H9 (cell line): ENCODE data around the gene OSGIN1. TPM values are rescaled to one million over a fixed set of nuclear protein-coding genes. Genes with fewer than 3 reads are reported as not detected.

Experiments
- DNase-seq: peaks from one replicate; pipeline ENCODE4 v3.0.0-alpha.2; 2017
- H2AFZ ChIP-seq: one replicate; pipeline ENCODE4 v1.6.1; 2013; ENCODE audit warnings: mild to moderate bottlenecking, low read length, control low read depth, moderate library complexity
- H2AK5ac ChIP-seq: 2 replicates; pipeline ENCODE4 v1.6.1; 2013; ENCODE audit warnings: low read length, control low read depth, mixed read lengths; ENCODE audit not compliant: insufficient read length
- H2BK120ac ChIP-seq: one replicate; pipeline ENCODE4 v1.6.1; 2013; ENCODE audit warnings: low read depth, mild to moderate bottlenecking, low read length, control low read depth, inconsistent platforms; ENCODE audit not compliant: poor library complexity, severe bottlenecking
- H2BK12ac ChIP-seq: 2 replicates; pipeline ENCODE4 v1.6.1; 2013; ENCODE audit warnings: low read length, control low read depth, mixed read lengths, low read depth; ENCODE audit not compliant: insufficient read length
- H2BK15ac ChIP-seq: 2 replicates; pipeline ENCODE4 v1.6.1; 2013; ENCODE audit warnings: low read depth, low read length, control low read depth
- H2BK20ac ChIP-seq: one replicate; pipeline ENCODE4 v1.6.1; 2013; ENCODE audit warnings: low read depth, mild to moderate bottlenecking, low read length, control low read depth, inconsistent platforms; ENCODE audit not compliant: poor library complexity, severe bottlenecking
- H2BK5ac ChIP-seq: 2 replicates; pipeline ENCODE4 v1.6.1; 2013; ENCODE audit warnings: low read length, control low read depth, mixed read lengths; ENCODE audit not compliant: insufficient read length
- H3K14ac ChIP-seq: 2 replicates; pipeline ENCODE4 v1.6.1; 2013; ENCODE audit warnings: low read length, control low read depth; ENCODE audit not compliant: insufficient read depth
- H3K18ac ChIP-seq: 2 replicates; pipeline ENCODE4 v1.6.1; 2013; ENCODE audit warnings: low read depth, mild to moderate bottlenecking, mixed read lengths, low read length, control low read depth; ENCODE audit not compliant: insufficient read length
- H3K23ac ChIP-seq: 2 replicates; pipeline ENCODE4 v1.6.1; 2013; ENCODE audit warnings: low read length, control low read depth, mixed read lengths, low read depth; ENCODE audit not compliant: insufficient read length
- H3K23me2 ChIP-seq: 2 replicates; pipeline ENCODE4 v1.6.1; 2013; ENCODE audit warnings: low read depth, mild to moderate bottlenecking, mixed read lengths, low read length, control low read depth; ENCODE audit not compliant: insufficient read length, poor library complexity, severe bottlenecking
- H3K27ac ChIP-seq: 2 replicates; pipeline ENCODE4 v1.5.1; 2013; ENCODE audit warnings: low read length, control low read depth, mixed read lengths, low read depth; ENCODE audit not compliant: insufficient read length
- H3K27me3 ChIP-seq: 2 replicates; pipeline ENCODE4 v1.6.1; 2013; ENCODE audit warnings: low read length, control low read depth, inconsistent platforms; ENCODE audit not compliant: insufficient read depth
- H3K4ac ChIP-seq: 2 replicates; pipeline ENCODE4 v1.6.1; 2013; ENCODE audit warnings: low read depth, mild to moderate bottlenecking, control low read depth, inconsistent platforms, low read length, moderate library complexity
- H3K4me1 ChIP-seq: 2 replicates; pipeline ENCODE4 v1.6.1; 2013; ENCODE audit warnings: low read length, control low read depth, inconsistent platforms; ENCODE audit not compliant: insufficient read depth
- H3K4me2 ChIP-seq: 2 replicates; pipeline ENCODE4 v1.6.1; 2013; ENCODE audit warnings: low read length, control low read depth, mixed read lengths; ENCODE audit not compliant: insufficient read length, insufficient read depth
- H3K56ac ChIP-seq: 2 replicates; pipeline ENCODE4 v1.6.1; 2013; ENCODE audit warnings: low read depth, mild to moderate bottlenecking, mixed read lengths, low read length, control low read depth; ENCODE audit not compliant: insufficient read length
- H3K79me1 ChIP-seq: 2 replicates; pipeline ENCODE4 v1.6.1; 2013; ENCODE audit warnings: low read depth, mild to moderate bottlenecking, moderate library complexity, low read length, control low read depth, inconsistent platforms; ENCODE audit not compliant: insufficient read depth, poor library complexity, severe bottlenecking
- H3K79me2 ChIP-seq: 2 replicates; pipeline ENCODE4 v1.6.1; 2013; ENCODE audit warnings: low read length, control low read depth, inconsistent platforms; ENCODE audit not compliant: insufficient read depth
- H3K9ac ChIP-seq: 2 replicates; pipeline ENCODE4 v1.6.1; 2013; ENCODE audit warnings: low read length, control low read depth, mixed read lengths; ENCODE audit not compliant: insufficient read length; ENCODE audit errors: extremely low read depth
- H3K9me3 ChIP-seq: one replicate; pipeline ENCODE4 v1.6.1; 2013; ENCODE audit warnings: low read depth, low read length, inconsistent platforms; ENCODE audit not compliant: control insufficient read depth
- H3T11ph ChIP-seq: one replicate; pipeline ENCODE4 v1.6.1; 2013; ENCODE audit warnings: mild to moderate bottlenecking, low read length, control low read depth, inconsistent platforms
- H4K20me1 ChIP-seq: one replicate; pipeline ENCODE4 v1.6.1; 2013; ENCODE audit not compliant: control insufficient read depth, insufficient read length, insufficient read depth
- H4K5ac ChIP-seq: 2 replicates; pipeline ENCODE4 v1.6.1; 2013; ENCODE audit warnings: low read depth, mild to moderate bottlenecking, mixed read lengths, low read length, control low read depth; ENCODE audit not compliant: insufficient read length
- H4K8ac ChIP-seq: replicated peaks from 2 replicates; pipeline ENCODE4 v1.6.1; 2013; ENCODE audit warnings: low read length, control low read depth, mixed read lengths, low read depth; ENCODE audit not compliant: insufficient read length
- H4K91ac ChIP-seq: 2 replicates; pipeline ENCODE4 v1.6.1; 2013; ENCODE audit warnings: low read depth, mild to moderate bottlenecking, moderate library complexity, mixed read lengths, low read length, control low read depth; ENCODE audit not compliant: insufficient read length
- H3K27ac Mint-ChIP-seq, 3 experiments: 2 replicates in 2 of 3; 3 replicates in 1 of 3; pipeline ENCODE4 v1.8.0; 2020 to 2021; ENCODE audit warnings: mixed read lengths in 3 of 3, mild to moderate bottlenecking in 1 of 3, moderate library complexity in 1 of 3
- H3K27me3 Mint-ChIP-seq: 2 replicates; pipeline ENCODE4 v1.8.0; 2021; ENCODE audit warnings: low read depth, mild to moderate bottlenecking, moderate library complexity, mixed read lengths
- H3K36me3 Mint-ChIP-seq, 3 experiments: 2 replicates in 2 of 3; 3 replicates in 1 of 3; pipeline ENCODE4 v1.8.0; 2020 to 2021; ENCODE audit warnings: low read depth in 3 of 3, mixed read lengths in 3 of 3; ENCODE audit not compliant: insufficient read depth in 1 of 3
- H3K4me1 Mint-ChIP-seq, 2 experiments: 2 replicates each; pipeline ENCODE4 v1.8.0; 2020; ENCODE audit warnings: mixed read lengths in 2 of 2
- H3K4me3 Mint-ChIP-seq, 2 experiments: 2 replicates in 1 of 2; 3 replicates in 1 of 2; pipeline ENCODE4 v1.8.0; 2020 to 2021; ENCODE audit warnings: mild to moderate bottlenecking in 2 of 2, mixed read lengths in 2 of 2, moderate library complexity in 1 of 2
- H3K9me3 Mint-ChIP-seq, 2 experiments: 2 replicates in 1 of 2; 3 replicates in 1 of 2; pipeline ENCODE4 v1.8.0; 2020; ENCODE audit warnings: mild to moderate bottlenecking in 2 of 2, mixed read lengths in 2 of 2, moderate library complexity in 1 of 2
- CTCF ChIP-seq: fragments of 200-600 bp; sonication (generic); conservative IDR thresholded peaks from 3 replicates; pipeline ENCODE4 v1.8.0; 2021; ENCODE audit warnings: antibody characterized with exemption, mild to moderate bottlenecking
- WGBS: extraction: QIAGEN DNeasy Blood & Tissue Kit; methylation state at CpG from one replicate; pipeline ENCODE4 v1.1.7; 2013; ENCODE audit warnings: missing lambda C conversion rate, low lambda C conversion rate, mixed read lengths; ENCODE audit not compliant: insufficient read length; ENCODE audit errors: extremely low coverage; 5-methylcytosine and 5-hydroxymethylcytosine counted together
- total RNA-seq: library from RNA; stranded (reverse); gene quantifications from 2 replicates; pipeline ENCODE4 v1.2.1, GENCODE V29; 2021

Gene OSGIN1
- total RNA-seq, 1 experiment from 2014 or later = 0.63 TPM

- no peak overlapping the region for H2AFZ ChIP-seq
- no peak overlapping the region for H4K5ac ChIP-seq
- H3K18ac ChIP-seq = no peak overlapping the region
- no peaks in the 10 kb centered on the region for H3K9me3 Mint-ChIP-seq
- H3K23me2 ChIP-seq = no peaks in the 10 kb centered on the region
- H3K79me1 ChIP-seq = no peaks in the 10 kb centered on the region
- H3K4ac ChIP-seq = no peak overlapping the region
- peaks cover 5 to 16% of the 10 kb centered on the region in 2 experiments for H3K4me1 Mint-ChIP-seq
- H3K4me2 ChIP-seq = no peak overlapping the region
- H4K20me1 ChIP-seq = no peaks in the 10 kb centered on the region
- no peaks in the 10 kb centered on the region for H3K27me3 ChIP-seq
- no peak overlapping the region for H2AK5ac ChIP-seq
- H3K27me3 Mint-ChIP-seq = peaks cover 12% of the 10 kb centered on the region
- no peak overlapping the region for H2BK12ac ChIP-seq
- no peak overlapping the region for H2BK120ac ChIP-seq
- no peaks in the 10 kb centered on the region for H3K4me1 ChIP-seq
- H2BK20ac ChIP-seq = no peak overlapping the region
- no peak overlapping the region for H3T11ph ChIP-seq
- no peak overlapping the region for H3K56ac ChIP-seq
- no peaks in the 10 kb centered on the region for H3K9me3 ChIP-seq
- no peak for TF ChIP-seq CTCF
- H4K8ac ChIP-seq = no peak overlapping the region
- WGBS = no CpG with 5 or more reads among the region's 18 CpGs
- H3K79me2 ChIP-seq = no peaks in the 10 kb centered on the region
- no peak overlapping the region for H3K27ac ChIP-seq
- H2BK5ac ChIP-seq = no peak overlapping the region
- DNase-seq = no peak
- H3K14ac ChIP-seq = no peak overlapping the region
- peaks cover 0 to 8% (median 6%) of the 10 kb centered on the region in 3 experiments; a peak in 4 of 7 replicates for H3K36me3 Mint-ChIP-seq
- no peak overlapping the region for H3K27ac Mint-ChIP-seq
- no peak overlapping the region for H3K9ac ChIP-seq
- no peak overlapping the region for H2BK15ac ChIP-seq
- H4K91ac ChIP-seq = no peak overlapping the region
- H3K4me3 Mint-ChIP-seq = no peak overlapping the region
- H3K23ac ChIP-seq = no peak overlapping the region
Observed at GRCh38 chr16:83937922-83938885, 14.8 kb upstream of the OSGIN1 start.
